ENCODE data around the gene ARHGAP44. TPM values are rescaled to one million over a fixed set of nuclear protein-coding genes. Genes with fewer than 3 reads are reported as not detected.
A peak's percentile ranks its signal among the peaks of the same experiment; 100 is the strongest.

Gene ARHGAP44
- total RNA-seq, 1 donor from 2014 or later = 5.9 TPM

GRCh38 chr17:12922120-12922519, 132.8 kb downstream of the ARHGAP44 start:
- no peak for DNase-seq (ENCODE audit: low read depth)
- Histone ChIP-seq H3K36me3 (ENCODE audit: control insufficient read depth, insufficient read depth, low read length) (no peaks in the 10 kb centered on the region), H3K4me3 (ENCODE audit: low read depth, low read length) (no peak overlapping the region), H3K27me3 (ENCODE audit: control insufficient read depth, insufficient read depth, low read length) (no peaks in the 10 kb centered on the region)
- TF ChIP-seq, protein P1, sequence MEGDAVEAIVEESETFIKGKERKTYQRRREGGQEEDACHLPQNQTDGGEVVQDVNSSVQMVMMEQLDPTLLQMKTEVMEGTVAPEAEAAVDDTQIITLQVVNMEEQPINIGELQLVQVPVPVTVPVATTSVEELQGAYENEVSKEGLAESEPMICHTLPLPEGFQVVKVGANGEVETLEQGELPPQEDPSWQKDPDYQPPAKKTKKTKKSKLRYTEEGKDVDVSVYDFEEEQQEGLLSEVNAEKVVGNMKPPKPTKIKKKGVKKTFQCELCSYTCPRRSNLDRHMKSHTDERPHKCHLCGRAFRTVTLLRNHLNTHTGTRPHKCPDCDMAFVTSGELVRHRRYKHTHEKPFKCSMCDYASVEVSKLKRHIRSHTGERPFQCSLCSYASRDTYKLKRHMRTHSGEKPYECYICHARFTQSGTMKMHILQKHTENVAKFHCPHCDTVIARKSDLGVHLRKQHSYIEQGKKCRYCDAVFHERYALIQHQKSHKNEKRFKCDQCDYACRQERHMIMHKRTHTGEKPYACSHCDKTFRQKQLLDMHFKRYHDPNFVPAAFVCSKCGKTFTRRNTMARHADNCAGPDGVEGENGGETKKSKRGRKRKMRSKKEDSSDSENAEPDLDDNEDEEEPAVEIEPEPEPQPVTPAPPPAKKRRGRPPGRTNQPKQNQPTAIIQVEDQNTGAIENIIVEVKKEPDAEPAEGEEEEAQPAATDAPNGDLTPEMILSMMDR (IDR thresholded peaks at IDR 0.05; ENCODE audit: insufficient read depth, low read length, poor library complexity, severe bottlenecking) = no peak

GRCh38 chr17:12924614-12925013, 135.3 kb downstream of the ARHGAP44 start:
- no peaks in the 10 kb centered on the region for H3K36me3 ChIP-seq (ENCODE audit: control insufficient read depth, insufficient read depth, low read length)
- TF ChIP-seq, protein P1 (IDR thresholded peaks at IDR 0.05; ENCODE audit: insufficient read depth, low read length, poor library complexity, severe bottlenecking) = no peak
- no peak for DNase-seq (ENCODE audit: low read depth)
- no peaks in the 10 kb centered on the region for H3K27me3 ChIP-seq (ENCODE audit: control insufficient read depth, insufficient read depth, low read length)
- H3K4me3 ChIP-seq (ENCODE audit: low read depth, low read length) = no peak overlapping the region

GRCh38 chr17:12927001-12927400, 137.7 kb downstream of the ARHGAP44 start:
- Histone ChIP-seq H3K27me3 (ENCODE audit: control insufficient read depth, insufficient read depth, low read length) (no peaks in the 10 kb centered on the region), H3K4me3 (ENCODE audit: low read depth, low read length) (no peak overlapping the region), H3K36me3 (ENCODE audit: control insufficient read depth, insufficient read depth, low read length) (no peaks in the 10 kb centered on the region)
- DNase-seq (ENCODE audit: low read depth) = no peak
- TF ChIP-seq, protein P1 (IDR thresholded peaks at IDR 0.05; ENCODE audit: insufficient read depth, low read length, poor library complexity, severe bottlenecking) = no peak

DNA sequence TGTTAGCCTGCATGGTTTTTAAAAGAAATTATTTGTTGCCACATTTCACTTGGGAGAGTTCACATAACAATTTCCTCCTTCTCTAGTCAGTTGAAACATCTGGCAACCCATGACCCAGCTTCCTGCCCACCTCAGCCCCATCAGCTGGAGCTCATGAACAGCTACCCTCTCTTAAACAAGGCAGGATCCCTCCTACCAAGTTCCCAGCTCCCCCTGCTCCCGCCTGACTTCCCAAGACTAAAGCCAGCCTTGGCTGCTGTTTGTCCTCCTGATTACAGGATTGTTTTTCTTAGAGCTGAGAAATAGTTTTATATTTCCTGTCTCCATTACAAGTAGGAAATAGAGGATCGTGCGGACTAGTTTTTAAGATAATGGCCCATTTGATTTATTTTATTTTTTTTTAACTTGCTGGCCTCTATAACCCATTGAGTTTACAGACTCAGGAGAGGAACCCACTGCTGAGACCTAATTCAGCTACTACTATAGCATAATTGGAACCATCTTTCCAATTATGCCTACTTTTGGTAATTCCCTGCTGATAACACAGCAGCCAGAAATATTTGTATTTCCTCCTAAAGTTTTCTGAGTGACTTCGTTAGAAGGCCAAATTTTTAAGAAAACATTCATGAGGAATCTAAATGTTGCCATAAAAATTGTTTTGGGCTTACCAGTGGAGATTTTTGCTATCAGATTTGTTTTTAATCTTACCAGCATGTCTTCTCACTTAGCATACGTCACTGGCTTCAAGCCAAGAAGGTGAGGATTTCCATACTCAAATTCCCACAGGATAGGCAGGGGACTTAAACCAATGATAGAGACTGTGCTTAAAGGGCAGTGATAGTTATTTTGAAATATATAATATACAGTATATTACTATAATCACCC, 138.5 kb downstream of the ARHGAP44 start:
- Histone ChIP-seq H3K36me3 (ENCODE audit: control insufficient read depth, insufficient read depth, low read length) (no peaks in the 10 kb centered on the region), H3K27me3 (ENCODE audit: control insufficient read depth, insufficient read depth, low read length) (no peaks in the 10 kb centered on the region), H3K4me3 (ENCODE audit: low read depth, low read length) (no peak overlapping the region)
- TF ChIP-seq, protein P1 (IDR thresholded peaks at IDR 0.05; ENCODE audit: insufficient read depth, low read length, poor library complexity, severe bottlenecking) = no peak
- no peak for DNase-seq (ENCODE audit: low read depth)

GRCh38 chr17:12928736-12929135, 139.4 kb downstream of the ARHGAP44 start:
- DNase-seq (ENCODE audit: low read depth) = peak; percentile 1
- TF ChIP-seq, protein P1 (IDR thresholded peaks at IDR 0.05; ENCODE audit: insufficient read depth, low read length, poor library complexity, severe bottlenecking) = peak; percentile 29
- Histone ChIP-seq H3K4me3 (ENCODE audit: low read depth, low read length) (no peak overlapping the region), H3K36me3 (ENCODE audit: control insufficient read depth, insufficient read depth, low read length) (no peaks in the 10 kb centered on the region), H3K27me3 (ENCODE audit: control insufficient read depth, insufficient read depth, low read length) (no peaks in the 10 kb centered on the region)
